Measurements from ENCODE around the gene ARID5B.

The ARID5B gene

GRCh38 chr10:61951144-61951483 is 49.6 kb downstream of the ARID5B start:
- no peak for TF ChIP-seq CTCF (IDR thresholded peaks at IDR 0.05)
- no peak overlapping the region for H3K27ac ChIP-seq
- H3K4me3 ChIP-seq, result no peak overlapping the region
- no peak for DNase-seq (ENCODE audit: low spot score)

DNA sequence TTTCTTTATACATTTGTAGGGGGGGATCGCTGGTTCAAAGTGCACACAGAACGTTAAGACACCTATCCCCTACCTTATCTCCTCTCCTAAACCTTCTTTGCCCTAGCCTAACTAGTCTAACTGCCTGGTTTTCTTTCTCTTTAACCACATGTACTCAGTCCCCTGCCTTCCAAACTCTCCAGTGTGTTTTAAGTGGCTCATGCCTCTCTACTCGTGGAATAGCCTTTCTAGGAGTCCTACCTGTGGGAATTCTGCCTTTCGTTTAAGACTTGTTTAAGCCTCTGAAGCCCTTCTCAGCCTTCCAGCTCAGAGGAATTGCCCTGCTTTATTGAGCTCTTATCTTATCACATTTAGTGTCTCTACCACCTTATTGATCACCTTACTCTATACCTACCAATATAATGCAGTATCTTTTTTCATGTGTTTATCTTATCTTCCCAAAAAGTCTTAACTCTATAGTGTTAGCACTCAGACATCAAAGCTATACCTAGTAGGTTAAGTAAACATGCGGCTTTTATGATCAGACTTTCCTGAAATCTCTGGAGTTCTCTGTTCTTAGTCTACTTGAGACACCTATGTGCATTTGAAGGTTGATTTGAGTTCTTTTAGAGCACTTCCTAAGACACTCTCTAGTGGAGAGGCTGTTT is 50.7 kb downstream of the ARID5B start:
- DNase-seq (ENCODE audit: low spot score), result no peak
- TF ChIP-seq CTCF (IDR thresholded peaks at IDR 0.05), result no peak

GRCh38 chr10:61953183-61953582 is 51.7 kb downstream of the ARID5B start:
- no peak for DNase-seq (ENCODE audit: low spot score)
- no peak for TF ChIP-seq CTCF (IDR thresholded peaks at IDR 0.05)
- H3K4me3 ChIP-seq, result no peak overlapping the region
- H3K27ac ChIP-seq, result no peak overlapping the region

More for the DNA sequence above, 50.7 kb downstream of the ARID5B start:
- no peak overlapping the region for H3K27ac ChIP-seq
- no peak overlapping the region for H3K4me3 ChIP-seq

DNA sequence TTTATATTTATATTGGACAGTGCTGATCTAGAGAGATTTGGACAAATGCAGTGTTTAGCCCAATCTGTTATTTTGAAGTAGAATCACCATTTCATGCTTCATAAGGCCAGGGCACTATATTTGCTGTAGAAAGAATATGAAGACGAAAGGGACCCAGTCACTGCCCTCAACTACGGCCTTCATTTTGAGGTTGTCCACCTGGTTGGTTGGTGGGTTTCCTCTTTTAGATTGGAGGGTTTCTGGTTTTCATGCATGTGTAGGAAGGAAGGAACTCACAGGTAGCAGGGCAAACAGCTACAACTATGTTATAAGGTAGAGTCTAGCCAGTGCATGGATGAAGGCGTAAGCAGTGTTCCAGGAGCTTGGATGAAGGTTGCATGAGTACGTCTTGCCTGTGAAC is 56.3 kb downstream of the ARID5B start:
- no peak for TF ChIP-seq CTCF (IDR thresholded peaks at IDR 0.05)
- no peak overlapping the region for H3K4me3 ChIP-seq
- H3K27ac ChIP-seq, result no peak overlapping the region
- no peak for DNase-seq (ENCODE audit: low spot score)

DNA sequence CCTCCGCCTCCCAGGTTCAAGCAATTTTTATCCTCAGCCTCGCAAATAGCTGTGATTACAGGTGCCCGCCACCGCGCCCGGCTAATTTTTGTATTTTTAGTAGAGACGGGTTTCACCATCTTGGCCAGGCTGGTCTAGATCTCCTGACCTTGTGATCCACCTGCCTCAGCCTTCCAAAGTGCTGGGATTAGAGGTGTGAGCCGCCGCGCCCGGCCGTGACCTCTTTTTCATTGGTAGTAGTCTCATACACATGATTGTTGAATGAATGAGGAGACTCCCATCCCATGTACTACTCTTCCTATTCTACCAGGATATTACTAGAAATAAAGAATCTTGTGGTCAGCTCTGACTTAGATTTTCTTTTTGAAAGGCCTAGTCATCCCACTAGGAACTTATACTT is 56.8 kb downstream of the ARID5B start:
- no peak for TF ChIP-seq CTCF (IDR thresholded peaks at IDR 0.05)
- DNase-seq (ENCODE audit: low spot score), result no peak
- Histone ChIP-seq H3K4me3 (no peak overlapping the region), H3K27ac (no peak overlapping the region)

DNA sequence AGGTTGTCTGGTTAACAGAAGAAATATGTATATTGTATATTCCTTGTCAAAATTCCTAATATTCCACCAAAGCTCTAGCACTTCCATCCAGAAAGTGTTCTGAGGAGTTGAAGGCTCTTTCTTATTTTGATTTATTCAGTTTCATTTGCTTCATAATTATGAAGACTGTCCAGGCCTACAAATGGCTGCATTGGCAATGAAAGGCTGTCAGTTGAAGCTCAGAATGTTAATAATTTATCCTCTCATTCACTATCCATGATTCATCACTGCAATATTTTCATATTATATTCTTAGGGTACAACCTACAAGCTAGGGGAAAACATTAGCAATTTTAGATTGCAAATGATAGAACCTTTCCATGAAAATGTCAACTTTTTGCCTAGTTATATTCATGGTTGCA is 57.3 kb downstream of the ARID5B start:
- H3K4me3 ChIP-seq, result no peak overlapping the region
- DNase-seq (ENCODE audit: low spot score), result no peak
- TF ChIP-seq CTCF (IDR thresholded peaks at IDR 0.05), result no peak
- no peak overlapping the region for H3K27ac ChIP-seq

GRCh38 chr10:61959814-61960213 is 58.3 kb downstream of the ARID5B start:
- TF ChIP-seq CTCF (IDR thresholded peaks at IDR 0.05), result no peak
- no peak for DNase-seq (ENCODE audit: low spot score)
- Histone ChIP-seq H3K4me3 (no peak overlapping the region), H3K27ac (no peak overlapping the region)
